ENCODE measurements around the gene RBM47.

- TF ChIP-seq, protein P1, sequence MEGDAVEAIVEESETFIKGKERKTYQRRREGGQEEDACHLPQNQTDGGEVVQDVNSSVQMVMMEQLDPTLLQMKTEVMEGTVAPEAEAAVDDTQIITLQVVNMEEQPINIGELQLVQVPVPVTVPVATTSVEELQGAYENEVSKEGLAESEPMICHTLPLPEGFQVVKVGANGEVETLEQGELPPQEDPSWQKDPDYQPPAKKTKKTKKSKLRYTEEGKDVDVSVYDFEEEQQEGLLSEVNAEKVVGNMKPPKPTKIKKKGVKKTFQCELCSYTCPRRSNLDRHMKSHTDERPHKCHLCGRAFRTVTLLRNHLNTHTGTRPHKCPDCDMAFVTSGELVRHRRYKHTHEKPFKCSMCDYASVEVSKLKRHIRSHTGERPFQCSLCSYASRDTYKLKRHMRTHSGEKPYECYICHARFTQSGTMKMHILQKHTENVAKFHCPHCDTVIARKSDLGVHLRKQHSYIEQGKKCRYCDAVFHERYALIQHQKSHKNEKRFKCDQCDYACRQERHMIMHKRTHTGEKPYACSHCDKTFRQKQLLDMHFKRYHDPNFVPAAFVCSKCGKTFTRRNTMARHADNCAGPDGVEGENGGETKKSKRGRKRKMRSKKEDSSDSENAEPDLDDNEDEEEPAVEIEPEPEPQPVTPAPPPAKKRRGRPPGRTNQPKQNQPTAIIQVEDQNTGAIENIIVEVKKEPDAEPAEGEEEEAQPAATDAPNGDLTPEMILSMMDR (conservative IDR thresholded peaks at IDR 0.05 in 1 of 2, IDR thresholded peaks at IDR 0.05 in 1 of 2; ENCODE audit: low read depth in 1 of 2, low read length in 2 of 2) = no peak
- no peak for TF ChIP-seq EZH2 (IDR thresholded peaks at IDR 0.05; ENCODE audit: low read length, missing control alignments)
These were observed 56.9 kb downstream of the RBM47 start for GRCh38 chr4:40572692-40573310.
